Measurements from ENCODE around the gene DDN. TPM values are rescaled to one million over a fixed set of nuclear protein-coding genes. Genes with fewer than 3 reads are reported as not detected.

Gene DDN
- total RNA-seq, 1 donor from 2014 or later: 0.26 TPM

- no peak for DNase-seq (ENCODE audit: low read depth, low spot score)
Observed at GRCh38 chr12:48967991-48968390, 31.2 kb downstream of the DDN start.

GRCh38 chr12:48966177-48966895, 32.8 kb downstream of the DDN start:
- no peak for DNase-seq (ENCODE audit: low read depth, low spot score)

DNA sequence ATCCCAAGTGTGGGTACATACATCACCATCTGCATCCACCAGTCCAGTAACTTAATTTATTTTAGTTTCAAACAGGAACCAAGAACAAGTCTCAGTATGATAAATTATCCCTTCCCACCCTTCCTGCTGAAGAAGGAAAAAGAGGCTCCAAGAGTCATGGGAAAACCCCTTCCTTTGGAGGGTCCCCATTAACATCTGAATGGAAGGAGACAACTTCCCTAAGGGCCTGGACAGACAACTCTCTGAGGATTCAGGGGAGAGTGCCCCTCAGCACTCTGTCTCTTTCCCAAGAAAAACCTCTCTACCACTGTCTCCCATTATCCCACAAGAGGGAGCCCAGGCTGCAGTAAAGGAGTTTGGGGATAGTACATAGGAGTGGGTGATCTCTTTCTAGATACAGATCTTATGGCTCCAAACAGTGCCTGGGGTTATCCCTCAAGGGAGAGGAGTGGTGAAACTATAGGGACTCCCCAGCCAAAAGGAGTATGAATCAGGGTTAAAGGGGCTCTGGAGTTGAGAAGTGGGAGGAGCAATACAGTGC, 33.8 kb downstream of the DDN start:
- DNase-seq (ENCODE audit: low read depth, low spot score): no peak

- no peak for DNase-seq (ENCODE audit: low read depth, low spot score)
Observed at GRCh38 chr12:48961801-48962200, 37.4 kb downstream of the DDN start.

DNA sequence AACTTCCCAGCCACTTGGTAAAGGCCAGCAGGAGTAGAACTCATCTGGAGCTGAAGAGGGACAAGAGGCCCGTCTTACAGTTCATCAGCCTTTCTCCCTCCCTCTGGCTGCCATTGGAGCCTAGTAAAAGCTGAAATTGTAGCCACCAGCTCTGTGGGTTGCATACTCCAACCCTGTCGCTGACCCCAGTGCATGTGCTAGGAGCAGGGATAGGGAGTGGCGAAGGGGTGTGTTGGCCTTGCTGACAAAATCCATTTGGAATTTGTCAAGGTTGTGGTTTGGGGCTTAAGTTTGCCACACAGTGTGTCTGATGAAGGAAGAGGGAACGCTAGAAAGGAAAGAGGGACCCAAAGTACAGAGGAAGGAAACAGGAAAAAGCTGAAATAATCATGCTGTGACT, 37.8 kb downstream of the DDN start:
- no peak for DNase-seq (ENCODE audit: low read depth, low spot score)

DNA sequence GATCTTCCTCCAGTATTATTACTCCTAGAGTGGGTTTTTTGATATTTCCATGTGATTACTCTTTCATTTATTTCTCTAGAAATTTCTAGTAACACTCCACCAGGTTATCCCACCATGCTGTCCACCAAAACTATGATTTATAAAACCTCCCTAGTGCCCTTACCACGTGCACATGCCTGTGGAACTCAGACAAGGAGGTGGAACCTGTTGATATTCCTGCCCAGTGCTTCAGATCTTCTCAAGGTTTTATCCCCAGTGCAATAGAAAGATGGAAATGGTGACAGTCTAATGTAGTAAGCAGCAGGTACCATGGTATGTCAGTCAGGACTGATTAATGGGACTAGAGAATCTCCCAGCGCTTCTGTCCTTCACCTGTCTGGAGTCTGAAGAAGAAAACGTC, 38.3 kb downstream of the DDN start:
- no peak for DNase-seq (ENCODE audit: low read depth, low spot score)

DNA sequence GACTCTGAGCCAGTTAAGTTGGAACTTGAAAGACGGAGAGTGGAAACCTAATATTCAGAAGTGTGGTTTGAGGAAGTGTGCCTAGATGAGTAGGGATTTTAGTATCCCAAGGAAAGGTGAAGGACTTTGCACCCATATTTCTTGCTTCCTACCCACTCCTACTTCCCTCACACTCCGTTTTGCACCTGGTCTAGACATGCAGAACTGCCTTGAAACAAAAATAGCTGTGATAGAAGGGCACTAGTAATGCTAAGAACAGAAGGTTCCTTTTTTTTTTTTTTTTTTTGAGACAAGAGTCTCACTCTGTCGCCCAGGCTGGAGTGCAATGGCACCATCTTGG, 41.2 kb downstream of the DDN start:
- DNase-seq (ENCODE audit: low read depth, low spot score): no peak

DNA sequence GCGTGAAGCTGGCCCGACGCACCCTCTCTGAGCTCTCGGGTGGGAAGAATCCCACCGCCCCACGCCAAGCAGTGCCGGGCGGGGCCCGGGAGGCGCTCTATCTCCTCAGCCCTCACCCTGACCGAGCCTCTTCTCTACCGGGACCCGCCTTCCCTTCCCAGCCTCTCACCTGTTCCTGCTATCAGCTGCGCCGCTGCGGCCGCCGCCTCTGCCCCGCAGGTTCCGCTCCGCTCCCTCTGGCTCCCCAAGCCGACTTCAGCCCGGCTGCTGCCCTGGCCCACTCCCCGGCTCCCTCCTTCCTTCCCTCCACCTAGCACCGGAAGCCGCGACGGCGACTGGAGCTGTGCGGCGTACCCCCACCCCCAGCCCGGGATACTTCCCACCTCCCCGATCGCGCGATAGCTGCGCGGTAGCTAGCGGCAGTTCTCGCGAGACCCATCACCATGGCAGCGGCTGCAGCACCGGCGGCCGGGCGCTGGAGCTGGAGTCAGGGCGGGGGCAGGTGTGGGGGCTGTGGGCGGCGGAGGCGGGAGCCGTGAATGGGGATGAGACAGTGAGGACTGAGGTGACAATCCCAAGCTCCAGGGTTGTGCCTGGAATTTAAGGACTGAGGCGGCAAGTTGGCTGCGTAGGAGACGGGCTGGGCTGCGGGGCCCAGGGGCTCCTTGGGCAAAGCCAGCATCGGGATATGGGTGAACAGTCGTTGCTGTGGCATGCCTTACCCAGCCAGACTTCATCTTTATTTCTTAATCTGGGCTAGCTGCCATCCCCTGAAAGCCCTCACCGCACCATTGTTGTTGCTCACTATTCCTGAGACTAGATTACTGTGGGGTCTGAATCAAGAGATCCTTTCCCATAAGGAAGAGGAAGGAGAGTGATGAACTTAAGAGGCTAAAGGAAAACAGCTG, 41.8 kb downstream of the DDN start, which contains the start of gene ARF3:
ARF3 (minus strand) TSS at position 347 of the 908 bp plus-strand sequence. CDS start 16,392 bp downstream, outside the sequence.
- peak; percentile 67 for DNase-seq (ENCODE audit: low read depth, low spot score)

GRCh38 chr12:48956279-48957140, 42.7 kb downstream of the DDN start:
- DNase-seq (ENCODE audit: low read depth, low spot score): peak; percentile 90

GRCh38 chr12:48954841-48955501, 44.2 kb downstream of the DDN start:
- DNase-seq (ENCODE audit: low read depth, low spot score): no peak

DNA sequence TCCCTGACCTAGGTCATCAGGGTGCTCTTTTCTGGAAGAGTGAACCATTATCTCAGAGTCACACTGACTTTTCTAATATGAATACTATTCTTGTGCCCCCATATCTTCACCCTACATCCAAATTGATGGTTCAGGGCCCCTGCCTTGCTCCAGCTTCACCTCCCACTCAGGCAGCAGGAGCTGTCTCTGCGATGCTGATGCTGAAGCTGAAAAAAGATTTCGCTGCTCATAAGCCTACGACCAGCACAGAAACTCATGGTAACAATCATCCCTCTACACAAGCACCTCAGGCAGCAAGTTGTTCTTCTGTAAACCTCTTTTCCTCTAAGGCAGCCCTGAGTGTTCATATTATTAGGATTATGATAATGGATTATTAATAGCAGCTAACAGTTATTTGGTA, 45.1 kb downstream of the DDN start:
- DNase-seq (ENCODE audit: low read depth, low spot score): no peak

DNA sequence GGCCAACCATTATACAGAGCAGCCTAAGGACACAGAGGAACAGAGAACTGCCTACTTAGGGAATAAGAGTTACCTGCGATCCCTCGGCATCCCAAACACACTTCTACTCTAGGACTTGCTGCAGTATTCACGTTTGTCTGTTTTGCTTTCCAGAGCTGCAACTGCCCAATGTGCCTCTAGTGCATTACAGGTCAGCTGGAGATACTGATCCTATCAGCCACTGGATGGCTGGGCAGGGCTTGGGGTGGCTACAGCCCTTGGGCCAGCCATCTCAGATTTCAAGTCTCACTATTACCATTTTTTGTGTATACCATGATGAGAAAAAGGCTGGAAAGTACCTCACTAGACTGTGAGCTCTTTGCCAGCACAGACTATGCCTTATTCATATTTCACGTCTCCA, 46.5 kb downstream of the DDN start:
- no peak for DNase-seq (ENCODE audit: low read depth, low spot score)

GRCh38 chr12:48947727-48948126, 51.4 kb downstream of the DDN start:
- no peak for DNase-seq (ENCODE audit: low read depth, low spot score)

- no peak for DNase-seq (ENCODE audit: low read depth, low spot score)
Observed at GRCh38 chr12:48946943-48947342, 52.2 kb downstream of the DDN start.

GRCh38 chr12:48946205-48946604, 53.0 kb downstream of the DDN start:
- no peak for DNase-seq (ENCODE audit: low read depth, low spot score)

Other genes starting within 250 kb of the DDN start
- gene ADCY6, start 210.3 kb downstream of the DDN start, total RNA-seq: 34.2 and 40.6 TPM in 2 replicates
- gene CACNB3, start 180.9 kb downstream of the DDN start, total RNA-seq: 18.7 and 20.9 TPM in 2 replicates
- gene DDX23, start 147.2 kb downstream of the DDN start, total RNA-seq: 79.2 and 140 TPM in 2 replicates
- gene RND1, start 133.5 kb downstream of the DDN start, total RNA-seq: 1.4 and 3.7 TPM in 2 replicates
- 20.6 and 23.0 TPM in 2 replicates for gene FKBP11, start 73.9 kb downstream of the DDN start, total RNA-seq
- gene ARF3, start 41.9 kb downstream of the DDN start, total RNA-seq: 46.8 and 56.2 TPM in 2 replicates
- under 0.01 TPM in 1 of 2 replicates, not detected in the other for gene WNT10B, start 27.6 kb downstream of the DDN start, total RNA-seq
- not detected in 2 replicates for gene WNT1, start 21.1 kb downstream of the DDN start, total RNA-seq
- gene PRKAG1, start 19.4 kb upstream of the DDN start, total RNA-seq: 41.2 and 64.7 TPM in 2 replicates
- gene KMT2D, start 61.4 kb upstream of the DDN start, total RNA-seq: 29.7 and 36.8 TPM in 2 replicates
- gene RHEBL1, start 70.6 kb upstream of the DDN start, total RNA-seq: 2.2 and 3.0 TPM in 2 replicates
- 5.8 and 18.8 TPM in 2 replicates for gene DHH, start 95.4 kb upstream of the DDN start, total RNA-seq
- 69.8 and 73.5 TPM in 2 replicates for gene LMBR1L, start 111.5 kb upstream of the DDN start, total RNA-seq
- 2,136 and 3,345 TPM in 2 replicates for gene TUBA1B, start 132.0 kb upstream of the DDN start, total RNA-seq
- gene TUBA1A, start 189.7 kb upstream of the DDN start, total RNA-seq: 1,067 and 1,186 TPM in 2 replicates

All from pulmonary artery endothelial cell (primary cell).